ENCODE measurements around the gene TENM4.

DNA sequence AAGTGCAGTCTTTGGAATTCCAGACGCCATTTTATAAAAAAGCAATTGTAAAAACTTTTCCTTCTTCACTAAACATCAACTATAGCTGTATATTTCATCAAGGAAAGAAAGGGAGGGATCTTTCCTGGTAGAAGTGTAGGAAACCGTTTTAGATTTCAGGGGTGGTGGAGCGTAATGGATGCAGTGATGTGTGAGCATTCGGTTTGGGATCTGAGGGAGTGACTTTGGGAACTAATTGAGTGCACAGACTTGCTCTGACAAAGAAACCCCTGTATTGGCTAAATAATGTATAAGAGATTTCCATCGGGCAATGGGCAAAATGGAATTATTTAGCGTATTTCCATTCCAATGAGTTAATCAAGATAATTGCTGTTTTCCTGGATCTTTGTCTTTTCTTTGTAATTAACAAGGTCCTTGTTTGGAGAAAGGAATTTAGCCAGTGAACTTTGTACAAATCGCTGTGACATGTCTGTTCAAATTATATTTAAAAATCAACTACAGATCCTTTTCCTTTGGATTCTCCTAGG lies 741.2 kb downstream of the TENM4 start:
- no peak for TF ChIP-seq BHLHE40 (IDR thresholded peaks at IDR 0.05; ENCODE audit: low read depth, low read length)
- TF ChIP-seq, protein P1, sequence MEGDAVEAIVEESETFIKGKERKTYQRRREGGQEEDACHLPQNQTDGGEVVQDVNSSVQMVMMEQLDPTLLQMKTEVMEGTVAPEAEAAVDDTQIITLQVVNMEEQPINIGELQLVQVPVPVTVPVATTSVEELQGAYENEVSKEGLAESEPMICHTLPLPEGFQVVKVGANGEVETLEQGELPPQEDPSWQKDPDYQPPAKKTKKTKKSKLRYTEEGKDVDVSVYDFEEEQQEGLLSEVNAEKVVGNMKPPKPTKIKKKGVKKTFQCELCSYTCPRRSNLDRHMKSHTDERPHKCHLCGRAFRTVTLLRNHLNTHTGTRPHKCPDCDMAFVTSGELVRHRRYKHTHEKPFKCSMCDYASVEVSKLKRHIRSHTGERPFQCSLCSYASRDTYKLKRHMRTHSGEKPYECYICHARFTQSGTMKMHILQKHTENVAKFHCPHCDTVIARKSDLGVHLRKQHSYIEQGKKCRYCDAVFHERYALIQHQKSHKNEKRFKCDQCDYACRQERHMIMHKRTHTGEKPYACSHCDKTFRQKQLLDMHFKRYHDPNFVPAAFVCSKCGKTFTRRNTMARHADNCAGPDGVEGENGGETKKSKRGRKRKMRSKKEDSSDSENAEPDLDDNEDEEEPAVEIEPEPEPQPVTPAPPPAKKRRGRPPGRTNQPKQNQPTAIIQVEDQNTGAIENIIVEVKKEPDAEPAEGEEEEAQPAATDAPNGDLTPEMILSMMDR (IDR thresholded peaks at IDR 0.05), result no peak
- TF ChIP-seq, protein P2, sequence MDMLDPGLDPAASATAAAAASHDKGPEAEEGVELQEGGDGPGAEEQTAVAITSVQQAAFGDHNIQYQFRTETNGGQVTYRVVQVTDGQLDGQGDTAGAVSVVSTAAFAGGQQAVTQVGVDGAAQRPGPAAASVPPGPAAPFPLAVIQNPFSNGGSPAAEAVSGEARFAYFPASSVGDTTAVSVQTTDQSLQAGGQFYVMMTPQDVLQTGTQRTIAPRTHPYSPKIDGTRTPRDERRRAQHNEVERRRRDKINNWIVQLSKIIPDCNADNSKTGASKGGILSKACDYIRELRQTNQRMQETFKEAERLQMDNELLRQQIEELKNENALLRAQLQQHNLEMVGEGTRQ (IDR thresholded peaks at IDR 0.05), result no peak
- no peak for TF ChIP-seq POLR2A (IDR thresholded peaks at IDR 0.05; ENCODE audit: low read length)
- TF ChIP-seq NFE2L2 (conservative IDR thresholded peaks at IDR 0.05; ENCODE audit: low read length), result no peak
- TF ChIP-seq NR3C1 (IDR thresholded peaks at IDR 0.05), result no peak
- TF ChIP-seq RFX5 (IDR thresholded peaks at IDR 0.05), result no peak
- TF ChIP-seq JUNB (IDR thresholded peaks at IDR 0.05), result no peak
